ENCODE results near the gene OBSCN. TPM values are rescaled to one million over a fixed set of nuclear protein-coding genes. Genes with fewer than 3 reads are reported as not detected.

The OBSCN gene
- total RNA-seq, 1 experiment from 2014 or later, result 33.3 TPM

- Histone ChIP-seq H3K9ac (ENCODE audit: extremely low read depth, insufficient read length, low read length) (no peak overlapping the region), H2BK15ac (ENCODE audit: low read depth, low read length) (no peak overlapping the region), H3K4ac (ENCODE audit: low read depth, low read length) (no peak overlapping the region), H3K23me2 (ENCODE audit: insufficient read length, low read depth, low read length, poor library complexity, severe bottlenecking) (no peaks in the 10 kb centered on the region), H4K20me1 (ENCODE audit: control insufficient read depth, insufficient read depth, insufficient read length) (no peaks in the 10 kb centered on the region), H2AK5ac (ENCODE audit: insufficient read length, low read length) (no peak overlapping the region), H3K27me3 (ENCODE audit: insufficient read depth, low read length) (no peaks in the 10 kb centered on the region), H3K18ac (ENCODE audit: insufficient read length, low read depth, low read length) (no peak overlapping the region), H4K8ac (replicated peaks; ENCODE audit: insufficient read length, low read depth, low read length) (no peak overlapping the region), H3K56ac (ENCODE audit: insufficient read length, low read depth, low read length) (no peak overlapping the region), H3K9me3 (ENCODE audit: control insufficient read depth, low read depth, low read length) (no peaks in the 10 kb centered on the region), H2AFZ (ENCODE audit: low read length) (no peak overlapping the region), H3K4me1 (ENCODE audit: insufficient read depth, low read length) (no peaks in the 10 kb centered on the region), H3K79me2 (ENCODE audit: insufficient read depth, low read length) (no peaks in the 10 kb centered on the region), H2BK20ac (ENCODE audit: low read depth, low read length, poor library complexity, severe bottlenecking) (no peak overlapping the region), H3K79me1 (ENCODE audit: insufficient read depth, low read depth, low read length, poor library complexity, severe bottlenecking) (no peaks in the 10 kb centered on the region), H3K4me2 (ENCODE audit: insufficient read depth, insufficient read length, low read length) (no peak overlapping the region), H4K91ac (ENCODE audit: insufficient read length, low read depth, low read length) (no peak overlapping the region), H4K5ac (ENCODE audit: insufficient read length, low read depth, low read length) (no peak overlapping the region), H2BK5ac (ENCODE audit: insufficient read length, low read length) (no peak overlapping the region), H3K14ac (ENCODE audit: insufficient read depth, low read length) (no peak overlapping the region), H3K27ac (ENCODE audit: insufficient read length, low read depth, low read length) (no peak overlapping the region), H3T11ph (ENCODE audit: low read length) (no peak overlapping the region), H2BK120ac (ENCODE audit: low read depth, low read length, poor library complexity, severe bottlenecking) (no peak overlapping the region), H2BK12ac (ENCODE audit: insufficient read length, low read depth, low read length) (no peak overlapping the region), H3K23ac (ENCODE audit: insufficient read length, low read depth, low read length) (no peak overlapping the region)
- no peak for TF ChIP-seq CTCF (conservative IDR thresholded peaks at IDR 0.05)
- peaks cover 0 to 2% of the 10 kb centered on the region in 2 experiments; a peak in 1 of 4 replicates for H3K4me1 Mint-ChIP-seq
- peaks cover 0 to 6% of the 10 kb centered on the region in 2 experiments; a peak in 1 of 5 replicates for H3K9me3 Mint-ChIP-seq
- DNase-seq, result no peak
- no peaks in the 10 kb centered on the region for H3K27me3 Mint-ChIP-seq (ENCODE audit: low read depth)
- H3K4me3 Mint-ChIP-seq, result no peak overlapping the region
- no CpG with 5 or more reads among the region's 11 CpGs for WGBS (ENCODE audit: extremely low coverage, insufficient read length, low lambda C conversion rate)
- peak overlapping the region in 1 of 3 experiments; percentile 65; a peak in 1 of 7 replicates for H3K27ac Mint-ChIP-seq
- H3K36me3 Mint-ChIP-seq (ENCODE audit: insufficient read depth in 1 of 3, low read depth in 3 of 3), result peaks cover 57 to 90% (median 90%) of the 10 kb centered on the region in 3 experiments
Observed at GRCh38 chr1:228222548-228222947, 14.7 kb downstream of the OBSCN start.

Data from H9 (cell line).